HG02885 (cell line): ENCODE results near the gene DENND1A.

ENCODE experiments used
- ATAC-seq: cut with Tn5 transposase; IDR thresholded peaks from one replicate; pipeline ENCODE4 v1.9.1; 2021; ENCODE audit warnings: mild to moderate bottlenecking; ENCODE audit not compliant: unreplicated experiment, poor library complexity

DENND1A gene

GRCh38 chr9:123517512-123517911, 412.4 kb downstream of the DENND1A start:
- ATAC-seq: no peak

GRCh38 chr9:123514766-123515165, 415.2 kb downstream of the DENND1A start:
- no peak for ATAC-seq

GRCh38 chr9:123513554-123513953, 416.4 kb downstream of the DENND1A start:
- no peak for ATAC-seq

GRCh38 chr9:123511326-123512277, 418.3 kb downstream of the DENND1A start:
- ATAC-seq: no peak

GRCh38 chr9:123509646-123510045, 420.3 kb downstream of the DENND1A start:
- no peak for ATAC-seq

- no peak for ATAC-seq
Measured at GRCh38 chr9:123508048-123508447, 421.9 kb downstream of the DENND1A start.

GRCh38 chr9:123505496-123505895, 424.4 kb downstream of the DENND1A start:
- no peak for ATAC-seq

- ATAC-seq: no peak
Measured at GRCh38 chr9:123500336-123500735, 429.6 kb downstream of the DENND1A start.

- ATAC-seq: no peak
Measured at GRCh38 chr9:123497830-123498229, 432.1 kb downstream of the DENND1A start.

- no peak for ATAC-seq
Measured at GRCh38 chr9:123495731-123496130, 434.2 kb downstream of the DENND1A start.

GRCh38 chr9:123493627-123494026, 436.3 kb downstream of the DENND1A start:
- no peak for ATAC-seq

- ATAC-seq: no peak
Measured at GRCh38 chr9:123490688-123491087, 439.2 kb downstream of the DENND1A start.

GRCh38 chr9:123488722-123489321, 441.1 kb downstream of the DENND1A start:
- no peak for ATAC-seq

- no peak for ATAC-seq
Measured at GRCh38 chr9:123487944-123488548, 441.9 kb downstream of the DENND1A start.

- no peak for ATAC-seq
Measured at GRCh38 chr9:123486431-123486830, 443.5 kb downstream of the DENND1A start.

GRCh38 chr9:123485216-123485615, 444.7 kb downstream of the DENND1A start:
- no peak for ATAC-seq

GRCh38 chr9:123484130-123484529, 445.8 kb downstream of the DENND1A start:
- no peak for ATAC-seq

GRCh38 chr9:123483191-123483803, 446.6 kb downstream of the DENND1A start:
- ATAC-seq: no peak

GRCh38 chr9:123482295-123482968, 447.5 kb downstream of the DENND1A start:
- ATAC-seq: no peak

- no peak for ATAC-seq
Measured at GRCh38 chr9:123481209-123481865, 448.6 kb downstream of the DENND1A start.
